Loucy (cell line): ENCODE measurements around the gene ACAP2.

Experiments used
- CTCF ChIP-seq: fragments of 200-600 bp; sonication (generic); conservative IDR thresholded peaks from 2 replicates; pipeline ENCODE4 v1.5.1; 2014; ENCODE audit warnings: mild to moderate bottlenecking, antibody characterized with exemption, low read length
- EZH2phosphoT487 ChIP-seq: fragments of 200-600 bp; IDR thresholded peaks from 2 replicates; pipeline ENCODE4 v1.6.1; 2018; ENCODE audit warnings: antibody characterized with exemption, mild to moderate bottlenecking, moderate library complexity, borderline replicate concordance

- TF ChIP-seq CTCF = no peak
- TF ChIP-seq EZH2phosphoT487 = no peak
Measured at GRCh38 chr3:195462308-195462610, 19.4 kb upstream of the ACAP2 start.
